ENCODE data around the gene RASSF4.

The RASSF4 gene

GRCh38 chr10:44976352-44977198 is 17.0 kb downstream of the RASSF4 start:
- no peak for DNase-seq

DNA sequence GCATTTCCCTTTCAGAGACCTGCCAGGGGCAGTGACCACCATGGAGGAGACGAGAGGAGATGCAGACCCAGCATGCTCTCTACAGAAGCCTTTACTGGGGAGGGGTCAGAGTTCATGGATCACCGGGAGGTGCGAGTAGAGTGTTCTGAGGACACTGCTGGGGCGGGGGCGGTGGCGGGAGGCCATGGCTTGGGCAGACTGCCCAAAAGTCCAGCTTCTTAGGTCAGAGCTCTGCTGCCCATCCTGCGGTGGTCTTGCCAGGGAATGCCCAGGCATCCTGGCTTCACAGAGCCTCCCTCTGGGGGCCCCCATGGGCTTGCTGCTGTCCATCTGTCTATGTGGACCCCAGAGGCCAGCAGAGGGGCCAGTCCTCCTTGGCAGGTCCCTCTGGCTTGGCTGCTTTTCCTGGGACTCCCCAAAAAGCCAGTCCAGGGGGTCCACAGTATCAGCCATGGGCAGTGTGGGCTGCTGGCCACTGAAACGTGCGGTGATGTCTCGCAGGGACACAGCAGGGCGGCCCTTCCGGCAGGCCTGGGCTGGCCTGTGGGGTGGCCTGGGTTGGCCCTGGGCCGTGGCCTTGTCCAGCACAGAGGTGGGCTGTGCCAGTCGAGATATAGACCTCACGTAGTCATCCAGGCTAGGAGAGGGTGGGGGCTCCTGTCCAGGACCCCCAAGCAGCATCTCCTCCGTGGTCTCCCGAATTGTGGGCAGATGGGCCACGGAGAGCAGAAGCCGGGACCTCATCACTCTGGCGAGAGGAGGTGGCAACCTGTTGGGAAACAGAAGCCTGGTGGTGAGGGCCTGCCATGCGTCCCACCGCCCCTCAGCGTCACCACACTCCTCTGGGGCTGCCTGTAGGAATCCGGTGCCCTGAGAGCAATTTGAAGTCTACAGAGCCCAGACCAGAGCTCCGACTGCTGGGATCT is 17.9 kb downstream of the RASSF4 start:
- no peak for DNase-seq

- no peak for DNase-seq
These were observed 18.6 kb downstream of the RASSF4 start for GRCh38 chr10:44978213-44978569.

GRCh38 chr10:44978570-44979280 is 19.1 kb downstream of the RASSF4 start, which contains the start of gene DEPP1:
TSS of gene DEPP1 (minus strand) at chr10:44978809. CDS start at chr10:44978030, 779 bp downstream.
- DNase-seq, result peak; percentile 72 to 85 (median 78)

DNA sequence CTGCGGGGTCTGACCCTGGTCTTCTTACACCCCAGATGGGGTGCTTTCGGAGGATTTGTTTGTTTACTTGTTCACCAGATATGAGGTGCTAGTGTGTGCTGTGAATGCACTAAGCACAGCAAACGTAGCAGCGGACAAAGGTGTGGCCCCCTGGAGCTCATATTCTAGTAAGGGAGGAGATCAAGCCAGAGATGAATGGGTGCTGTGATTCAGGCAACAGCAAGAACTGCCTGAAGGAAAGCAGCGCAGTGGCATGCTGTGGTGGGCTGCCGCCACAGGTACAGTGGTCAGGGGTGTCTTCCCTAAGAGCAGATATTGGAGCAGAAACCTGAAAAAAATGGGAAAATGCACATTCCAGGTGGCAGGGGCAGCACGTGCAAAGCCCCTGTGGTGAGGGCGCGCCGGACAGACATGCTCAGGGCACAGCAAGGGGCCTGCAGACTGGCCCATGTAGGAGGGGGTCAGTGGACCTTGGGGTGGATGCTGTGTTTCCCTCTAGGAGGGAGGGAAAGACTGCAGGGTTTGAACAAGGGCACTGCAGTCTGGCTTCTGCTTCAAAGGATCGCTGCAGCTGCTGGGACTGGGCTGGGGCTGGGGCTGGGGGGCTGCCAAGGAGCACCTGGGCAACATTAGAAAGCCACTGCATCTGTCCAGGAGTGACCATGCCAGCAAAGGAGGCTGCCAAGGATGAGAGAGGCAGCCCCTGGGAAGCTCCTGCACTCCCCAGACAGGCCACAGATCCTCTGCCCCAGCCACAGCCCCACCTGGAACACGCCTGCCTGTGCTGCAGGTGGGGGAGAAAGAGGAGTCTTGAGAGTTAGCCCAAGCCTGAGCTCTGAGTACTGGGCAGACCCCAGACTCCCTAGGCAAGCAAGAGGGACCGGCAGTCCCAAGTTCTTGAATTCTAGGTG is 19.9 kb downstream of the RASSF4 start:
- no peak for DNase-seq

- no peak for DNase-seq
These were observed 20.9 kb downstream of the RASSF4 start for GRCh38 chr10:44980309-44981171.

DNA sequence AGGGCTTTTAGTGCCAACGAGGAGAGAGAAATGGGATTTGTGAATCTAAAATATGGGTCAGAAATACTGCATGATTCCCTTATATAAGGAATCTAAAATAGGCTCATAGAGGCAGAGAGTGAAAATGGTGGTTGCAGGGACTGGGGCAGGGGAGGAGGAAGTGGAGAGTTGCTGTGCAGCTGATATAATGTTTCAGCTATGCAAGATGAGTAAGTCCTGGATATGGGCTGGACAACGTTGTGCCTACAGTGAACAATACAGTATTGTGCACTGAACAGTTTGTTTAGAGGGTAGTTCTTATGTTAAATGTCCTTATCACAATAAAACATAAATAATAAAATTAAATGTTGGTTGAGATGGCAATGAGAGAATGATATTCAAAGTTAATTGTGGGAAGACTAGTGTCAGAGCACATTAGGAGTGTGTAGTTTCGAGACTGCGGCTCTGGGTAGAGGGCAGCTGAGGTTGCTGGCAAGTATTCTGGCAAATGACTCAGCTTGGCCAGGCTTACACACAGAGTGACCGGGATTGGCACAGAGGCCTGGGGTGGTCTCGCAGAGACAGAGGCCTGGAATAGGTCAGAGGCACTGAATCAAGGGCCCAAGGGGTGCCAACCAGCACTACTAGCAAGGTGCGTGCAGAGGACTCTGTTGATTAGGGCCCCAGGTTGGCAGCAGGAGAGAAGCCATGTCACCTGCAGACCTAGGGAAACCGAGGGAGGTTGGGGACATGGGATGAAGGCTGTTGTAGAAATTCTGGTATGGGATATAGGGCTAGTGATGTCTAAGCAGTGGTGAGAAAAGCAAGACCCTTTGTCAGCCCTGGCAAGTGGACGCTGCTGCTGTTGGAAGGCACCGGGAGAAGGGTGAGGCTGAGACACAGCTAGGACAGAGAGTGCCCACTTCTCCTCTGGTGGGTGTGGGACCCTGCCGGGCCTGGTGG is 21.8 kb downstream of the RASSF4 start:
- peak; percentile 46 to 65 (median 62) for DNase-seq

GRCh38 chr10:44982114-44982460 is 22.5 kb downstream of the RASSF4 start:
- no peak for DNase-seq

DNA sequence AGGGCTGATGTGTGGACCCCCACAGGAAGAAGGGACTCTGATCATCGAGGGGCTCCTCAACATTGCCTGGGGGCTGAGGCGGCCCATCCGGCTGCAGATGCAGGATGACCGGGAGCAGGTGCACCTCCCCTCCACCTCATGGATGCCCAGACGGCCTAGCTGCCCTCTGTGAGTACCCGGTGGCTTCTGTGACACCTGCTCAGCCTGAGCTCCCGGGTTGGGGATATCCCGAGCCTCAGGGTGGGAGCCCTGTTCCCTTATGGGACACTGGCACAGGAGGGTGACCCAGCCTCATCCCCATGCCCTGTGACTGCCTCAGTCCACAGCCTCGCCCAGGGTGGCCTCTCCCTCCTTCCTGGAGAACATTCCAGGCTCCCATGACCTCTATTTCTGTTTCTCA is 22.9 kb downstream of the RASSF4 start:
- DNase-seq, result no peak

DNA sequence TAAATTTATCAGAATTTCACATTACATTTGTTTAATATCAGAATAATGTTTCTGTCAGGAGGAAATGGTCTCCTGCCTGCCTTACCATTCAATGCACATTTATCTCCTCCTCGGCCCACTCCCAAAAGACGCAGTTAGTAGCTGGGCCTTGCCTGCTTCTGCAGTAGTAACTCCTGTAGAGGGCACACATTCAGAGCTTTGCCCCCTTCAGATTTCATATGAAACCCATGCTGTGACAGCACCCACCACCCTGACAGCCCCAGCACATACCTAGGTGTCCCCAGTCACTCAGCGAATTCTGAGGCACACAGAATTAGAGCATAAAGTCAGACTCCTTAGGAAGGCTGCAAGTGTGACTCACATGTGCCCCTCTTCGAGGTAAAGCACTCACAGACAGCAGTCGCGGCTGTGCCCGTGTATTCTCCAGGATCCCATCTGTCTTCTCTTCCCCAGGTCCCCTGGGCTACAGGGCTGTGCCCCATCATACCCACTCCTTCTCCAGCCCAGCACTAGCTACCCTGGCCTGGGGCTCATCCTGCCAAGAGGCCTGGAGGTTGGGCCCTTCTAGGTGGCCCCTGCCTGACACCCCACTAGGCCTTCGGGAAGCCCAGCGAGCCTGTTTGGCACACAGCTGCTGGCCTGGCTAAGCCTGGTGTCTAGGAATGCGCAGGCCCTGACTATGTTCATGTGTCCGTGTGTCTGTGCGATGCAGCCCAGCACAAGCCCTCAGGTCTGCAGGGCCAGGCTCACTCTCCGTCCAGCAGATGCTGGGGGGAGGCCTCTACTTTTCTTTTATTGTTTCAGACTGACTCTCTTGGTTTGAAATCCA is 23.7 kb downstream of the RASSF4 start:
- DNase-seq, result no peak

DNA sequence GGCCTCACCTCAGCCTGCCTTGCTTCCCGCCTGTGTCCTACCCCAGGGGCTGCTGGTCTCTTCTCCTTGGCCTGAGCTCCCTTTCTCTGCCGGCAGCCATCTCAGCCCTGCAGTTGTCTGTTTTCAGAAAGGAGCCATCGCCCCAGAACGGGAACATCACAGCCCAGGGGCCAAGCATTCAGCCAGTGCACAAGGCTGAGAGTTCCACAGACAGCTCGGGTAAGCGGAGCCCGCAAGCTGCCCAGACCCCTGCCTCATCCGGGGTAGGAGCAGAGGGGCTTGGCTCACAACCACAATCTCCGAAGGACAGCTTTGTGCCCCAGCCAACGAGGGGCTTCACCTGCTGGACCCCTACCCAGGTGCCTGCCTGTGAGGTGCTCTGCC is 24.3 kb downstream of the RASSF4 start:
- no peak for DNase-seq

- DNase-seq, result no peak
These were observed 25.1 kb downstream of the RASSF4 start for GRCh38 chr10:44984671-44985101.

DNA sequence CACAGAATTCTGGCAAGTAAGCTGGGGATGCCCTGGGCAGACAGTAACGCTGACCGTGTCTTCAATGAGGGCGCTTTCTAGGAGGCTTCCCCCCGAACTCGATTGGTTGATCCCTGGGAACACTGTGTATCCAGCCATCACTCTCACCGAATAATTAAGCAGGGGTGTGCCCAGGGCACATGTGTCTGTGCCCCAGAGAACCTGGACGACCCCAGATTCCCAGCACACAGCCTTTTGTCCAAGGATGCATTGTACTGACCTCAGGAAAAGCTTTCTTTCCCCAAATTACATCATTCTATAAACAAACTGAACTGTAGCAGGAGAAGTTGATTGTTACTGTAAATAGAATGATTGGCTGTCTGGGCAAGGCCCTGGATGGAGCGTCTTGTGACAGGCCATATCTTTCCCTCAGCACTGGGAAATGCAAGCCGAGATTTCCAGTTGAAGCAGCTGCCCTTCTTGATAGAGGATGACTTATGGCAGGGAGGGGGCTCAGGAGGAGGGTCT is 25.6 kb downstream of the RASSF4 start:
- DNase-seq, result no peak

GRCh38 chr10:44986179-44986578 is 26.6 kb downstream of the RASSF4 start:
- no peak for DNase-seq

DNA sequence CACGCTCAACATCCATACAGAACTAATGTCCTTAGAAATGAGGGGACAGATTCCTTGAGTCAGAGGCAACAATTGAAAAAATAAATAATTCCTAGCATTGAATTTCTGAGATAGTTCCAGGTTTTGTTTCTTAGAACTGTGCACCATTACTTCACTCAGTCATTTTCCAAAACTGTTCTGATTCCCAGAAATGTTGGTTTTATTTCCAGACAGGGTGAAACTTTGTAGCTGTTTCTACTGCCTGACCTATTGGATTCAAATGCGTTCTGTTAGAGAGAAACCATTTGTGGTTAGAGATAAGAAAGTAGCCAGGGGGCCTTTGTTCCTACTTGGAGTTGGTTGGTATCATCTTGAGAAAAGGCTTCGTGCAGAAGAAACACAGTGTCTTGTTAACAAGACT is 27.1 kb downstream of the RASSF4 start:
- no peak for DNase-seq

GRCh38 chr10:44988957-44989585 is 29.5 kb downstream of the RASSF4 start:
- DNase-seq, result peak in 1 of 4 experiments; percentile 1

DNA sequence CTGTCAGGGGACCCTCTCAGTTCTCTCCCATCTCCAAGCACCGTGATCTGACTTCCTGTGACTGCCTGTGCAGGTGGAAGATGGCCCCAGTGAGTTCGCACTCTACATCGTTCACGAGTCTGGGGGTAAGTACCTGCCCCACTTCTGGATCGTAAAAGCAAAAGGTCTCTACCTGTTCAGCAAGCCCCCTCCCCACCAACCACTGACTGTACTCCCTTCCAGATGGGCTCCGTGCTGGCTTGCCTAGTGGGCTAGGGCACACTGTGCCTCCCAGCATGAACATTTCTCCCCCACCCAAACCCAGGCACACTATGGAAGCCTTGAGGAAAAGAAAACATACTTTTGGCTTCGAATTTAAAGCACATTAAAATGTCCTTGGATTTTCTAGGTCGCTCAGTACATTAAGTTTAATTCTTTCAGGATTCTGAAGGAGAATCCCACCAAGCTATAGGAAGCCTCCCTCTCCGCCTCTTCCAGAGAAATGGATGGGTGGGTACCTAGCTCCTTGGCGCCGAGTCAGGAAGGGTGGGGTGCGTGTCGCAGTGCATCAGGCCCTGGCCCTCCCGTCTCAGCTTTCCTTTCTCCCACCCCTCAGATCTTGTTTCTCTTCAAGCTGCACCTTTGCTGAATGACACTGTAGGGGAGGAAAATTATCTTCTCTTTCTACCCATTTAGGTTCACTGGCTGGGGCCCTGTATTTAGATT is 30.1 kb downstream of the RASSF4 start:
- peak in 1 of 4 experiments; percentile 0 for DNase-seq
